ENCODE results near the gene CHCHD5. TPM values are rescaled to one million over a fixed set of nuclear protein-coding genes. Genes with fewer than 3 reads are reported as not detected.

Gene CHCHD5
- total RNA-seq, 1 experiment from 2014 or later = 46.7 TPM

GRCh38 chr2:112582314-112582746 lies 2.1 kb upstream of the CHCHD5 start:
- in situ Hi-C loops (cut with HindIII; ENCODE audit: low pct_unique_long_range_greater_than_20kb, low sequenced_read_pairs) = no loop called here
- H3K4me1 ChIP-seq (ENCODE audit: control insufficient read depth, insufficient read depth, low read length) = peaks cover 18% of the 10 kb centered on the region
- BruUV-seq (replicated peaks) = no TSS peak
- no peaks in the 10 kb centered on the region for H3K9me3 ChIP-seq (ENCODE audit: control insufficient read depth, insufficient read depth, low read depth, low read length)
- CTCF ChIA-PET = interaction anchor here (0.7 kb wide), 1 partner anchor 146 kb away, joined by 4 read pairs; no protein-coding TSS in a partner anchor
- peak; percentile 5 for ATAC-seq
- POLR2A ChIA-PET = no interaction called here
- no peak for TF ChIP-seq POLR2AphosphoS5 (IDR thresholded peaks at IDR 0.05; ENCODE audit: low read depth, low read length)
- TF ChIP-seq CTCF (IDR thresholded peaks at IDR 0.05) = peak; percentile 79
- TF ChIP-seq SIN3A (IDR thresholded peaks at IDR 0.05; ENCODE audit: borderline replicate concordance, insufficient read depth, low read depth, low read length) = no peak
- intact Hi-C loops (cut with micrococcal nuclease; ENCODE audit: unreplicated experiment) = loop anchor here (5.0 kb wide), 1 partner anchor 100 kb away; the partner anchor contains the start of gene TTL
- DNase-seq (ENCODE audit: low read depth, low spot score) = peak; percentile 41
- no peak overlapping the region for H3K27ac ChIP-seq (ENCODE audit: low read length)
- no peaks in the 10 kb centered on the region; the same call in 1 of the 2 replicates for H3K36me3 ChIP-seq (ENCODE audit: control insufficient read depth, insufficient read depth, low read length)
- no peaks in the 10 kb centered on the region for H3K27me3 ChIP-seq (ENCODE audit: control insufficient read depth, insufficient read depth, low read length)
- no peak overlapping the region for H3K4me3 ChIP-seq (ENCODE audit: low read depth in 2 of 2, low read length in 2 of 2)

- H3K27me3 ChIP-seq (ENCODE audit: control insufficient read depth, insufficient read depth, low read length) = no peaks in the 10 kb centered on the region
- H3K4me3 ChIP-seq (ENCODE audit: low read depth in 2 of 2, low read length in 2 of 2) = peak overlapping the region; percentile 74 to 81
- TSS peak; percentile 94 for BruUV-seq (replicated peaks)
- H3K4me1 ChIP-seq (ENCODE audit: control insufficient read depth, insufficient read depth, low read length) = peaks cover 18% of the 10 kb centered on the region
- ChIA-PET CTCF (interaction anchor here (0.7 to 1.0 kb wide), 2 partner anchors 10 to 17 kb away, joined by 3 read pairs; no protein-coding TSS in a partner anchor), POLR2A (interaction anchor here (0.5 kb wide), 1 partner anchor 31 kb away, joined by 3 read pairs; no protein-coding TSS in a partner anchor)
- no peaks in the 10 kb centered on the region; the same call in 1 of the 2 replicates for H3K36me3 ChIP-seq (ENCODE audit: control insufficient read depth, insufficient read depth, low read length)
- DNase-seq (ENCODE audit: low read depth, low spot score) (peak; percentile 43), ATAC-seq (no peak; the same call in 1 of the 2 replicates)
- H3K27ac ChIP-seq (ENCODE audit: low read length) = peak overlapping the region; percentile 97
- TF ChIP-seq CTCF (IDR thresholded peaks at IDR 0.05) = no peak; the same call in 1 of the 2 replicates
- no peak for TF ChIP-seq SIN3A (IDR thresholded peaks at IDR 0.05; ENCODE audit: borderline replicate concordance, insufficient read depth, low read depth, low read length)
- no peak for TF ChIP-seq TCF7L2 (IDR thresholded peaks at IDR 0.05; ENCODE audit: low read depth, low read length)
- TF ChIP-seq POLR2AphosphoS5 (IDR thresholded peaks at IDR 0.05; ENCODE audit: low read depth, low read length) = no peak
- no peak for TF ChIP-seq REST (IDR thresholded peaks at IDR 0.05; ENCODE audit: insufficient read depth in 1 of 2, low read depth in 2 of 2, low read length in 1 of 2)
- intact Hi-C loops (cut with micrococcal nuclease; ENCODE audit: unreplicated experiment) (loop anchor here (5.0 kb wide), 1 partner anchor 101 kb away; the partner anchor contains the start of gene TTL), in situ Hi-C loops (cut with HindIII; ENCODE audit: low pct_unique_long_range_greater_than_20kb, low sequenced_read_pairs) (no loop called here)
- no peaks in the 10 kb centered on the region for H3K9me3 ChIP-seq (ENCODE audit: control insufficient read depth, insufficient read depth, low read depth, low read length)
Observed at GRCh38 chr2:112583497-112584133, 794 bp upstream of the CHCHD5 start.
